H9 (cell line): Measurements from ENCODE around the gene CKB. TPM values are rescaled to one million over a fixed set of nuclear protein-coding genes. Genes with fewer than 3 reads are reported as not detected.

Experiments
- DNase-seq: peaks from one replicate; pipeline ENCODE4 v3.0.0-alpha.2; 2017
- H2AFZ ChIP-seq: one replicate; pipeline ENCODE4 v1.6.1; 2013; ENCODE audit warnings: mild to moderate bottlenecking, low read length, control low read depth, moderate library complexity
- H2AK5ac ChIP-seq: 2 replicates; pipeline ENCODE4 v1.6.1; 2013; ENCODE audit warnings: low read length, control low read depth, mixed read lengths; ENCODE audit not compliant: insufficient read length
- H2BK120ac ChIP-seq: one replicate; pipeline ENCODE4 v1.6.1; 2013; ENCODE audit warnings: low read depth, mild to moderate bottlenecking, low read length, control low read depth, inconsistent platforms; ENCODE audit not compliant: poor library complexity, severe bottlenecking
- H2BK12ac ChIP-seq: 2 replicates; pipeline ENCODE4 v1.6.1; 2013; ENCODE audit warnings: low read length, control low read depth, mixed read lengths, low read depth; ENCODE audit not compliant: insufficient read length
- H2BK15ac ChIP-seq: 2 replicates; pipeline ENCODE4 v1.6.1; 2013; ENCODE audit warnings: low read depth, low read length, control low read depth
- H2BK20ac ChIP-seq: one replicate; pipeline ENCODE4 v1.6.1; 2013; ENCODE audit warnings: low read depth, mild to moderate bottlenecking, low read length, control low read depth, inconsistent platforms; ENCODE audit not compliant: poor library complexity, severe bottlenecking
- H2BK5ac ChIP-seq: 2 replicates; pipeline ENCODE4 v1.6.1; 2013; ENCODE audit warnings: low read length, control low read depth, mixed read lengths; ENCODE audit not compliant: insufficient read length
- H3K14ac ChIP-seq: 2 replicates; pipeline ENCODE4 v1.6.1; 2013; ENCODE audit warnings: low read length, control low read depth; ENCODE audit not compliant: insufficient read depth
- H3K18ac ChIP-seq: 2 replicates; pipeline ENCODE4 v1.6.1; 2013; ENCODE audit warnings: low read depth, mild to moderate bottlenecking, mixed read lengths, low read length, control low read depth; ENCODE audit not compliant: insufficient read length
- H3K23ac ChIP-seq: 2 replicates; pipeline ENCODE4 v1.6.1; 2013; ENCODE audit warnings: low read length, control low read depth, mixed read lengths, low read depth; ENCODE audit not compliant: insufficient read length
- H3K23me2 ChIP-seq: 2 replicates; pipeline ENCODE4 v1.6.1; 2013; ENCODE audit warnings: low read depth, mild to moderate bottlenecking, mixed read lengths, low read length, control low read depth; ENCODE audit not compliant: insufficient read length, poor library complexity, severe bottlenecking
- H3K27ac ChIP-seq: 2 replicates; pipeline ENCODE4 v1.5.1; 2013; ENCODE audit warnings: low read length, control low read depth, mixed read lengths, low read depth; ENCODE audit not compliant: insufficient read length
- H3K27me3 ChIP-seq: 2 replicates; pipeline ENCODE4 v1.6.1; 2013; ENCODE audit warnings: low read length, control low read depth, inconsistent platforms; ENCODE audit not compliant: insufficient read depth
- H3K4ac ChIP-seq: 2 replicates; pipeline ENCODE4 v1.6.1; 2013; ENCODE audit warnings: low read depth, mild to moderate bottlenecking, control low read depth, inconsistent platforms, low read length, moderate library complexity
- H3K4me1 ChIP-seq: 2 replicates; pipeline ENCODE4 v1.6.1; 2013; ENCODE audit warnings: low read length, control low read depth, inconsistent platforms; ENCODE audit not compliant: insufficient read depth
- H3K4me2 ChIP-seq: 2 replicates; pipeline ENCODE4 v1.6.1; 2013; ENCODE audit warnings: low read length, control low read depth, mixed read lengths; ENCODE audit not compliant: insufficient read length, insufficient read depth
- H3K56ac ChIP-seq: 2 replicates; pipeline ENCODE4 v1.6.1; 2013; ENCODE audit warnings: low read depth, mild to moderate bottlenecking, mixed read lengths, low read length, control low read depth; ENCODE audit not compliant: insufficient read length
- H3K79me1 ChIP-seq: 2 replicates; pipeline ENCODE4 v1.6.1; 2013; ENCODE audit warnings: low read depth, mild to moderate bottlenecking, moderate library complexity, low read length, control low read depth, inconsistent platforms; ENCODE audit not compliant: insufficient read depth, poor library complexity, severe bottlenecking
- H3K79me2 ChIP-seq: 2 replicates; pipeline ENCODE4 v1.6.1; 2013; ENCODE audit warnings: low read length, control low read depth, inconsistent platforms; ENCODE audit not compliant: insufficient read depth
- H3K9ac ChIP-seq: 2 replicates; pipeline ENCODE4 v1.6.1; 2013; ENCODE audit warnings: low read length, control low read depth, mixed read lengths; ENCODE audit not compliant: insufficient read length; ENCODE audit errors: extremely low read depth
- H3K9me3 ChIP-seq: one replicate; pipeline ENCODE4 v1.6.1; 2013; ENCODE audit warnings: low read depth, low read length, inconsistent platforms; ENCODE audit not compliant: control insufficient read depth
- H3T11ph ChIP-seq: one replicate; pipeline ENCODE4 v1.6.1; 2013; ENCODE audit warnings: mild to moderate bottlenecking, low read length, control low read depth, inconsistent platforms
- H4K20me1 ChIP-seq: one replicate; pipeline ENCODE4 v1.6.1; 2013; ENCODE audit not compliant: control insufficient read depth, insufficient read length, insufficient read depth
- H4K5ac ChIP-seq: 2 replicates; pipeline ENCODE4 v1.6.1; 2013; ENCODE audit warnings: low read depth, mild to moderate bottlenecking, mixed read lengths, low read length, control low read depth; ENCODE audit not compliant: insufficient read length
- H4K8ac ChIP-seq: replicated peaks from 2 replicates; pipeline ENCODE4 v1.6.1; 2013; ENCODE audit warnings: low read length, control low read depth, mixed read lengths, low read depth; ENCODE audit not compliant: insufficient read length
- H4K91ac ChIP-seq: 2 replicates; pipeline ENCODE4 v1.6.1; 2013; ENCODE audit warnings: low read depth, mild to moderate bottlenecking, moderate library complexity, mixed read lengths, low read length, control low read depth; ENCODE audit not compliant: insufficient read length
- H3K27ac Mint-ChIP-seq, 3 experiments: 2 replicates in 2 of 3; 3 replicates in 1 of 3; pipeline ENCODE4 v1.8.0; 2020 to 2021; ENCODE audit warnings: mixed read lengths in 3 of 3, mild to moderate bottlenecking in 1 of 3, moderate library complexity in 1 of 3
- H3K27me3 Mint-ChIP-seq: 2 replicates; pipeline ENCODE4 v1.8.0; 2021; ENCODE audit warnings: low read depth, mild to moderate bottlenecking, moderate library complexity, mixed read lengths
- H3K36me3 Mint-ChIP-seq, 3 experiments: 2 replicates in 2 of 3; 3 replicates in 1 of 3; pipeline ENCODE4 v1.8.0; 2020 to 2021; ENCODE audit warnings: low read depth in 3 of 3, mixed read lengths in 3 of 3; ENCODE audit not compliant: insufficient read depth in 1 of 3
- H3K4me1 Mint-ChIP-seq, 2 experiments: 2 replicates each; pipeline ENCODE4 v1.8.0; 2020; ENCODE audit warnings: mixed read lengths in 2 of 2
- H3K4me3 Mint-ChIP-seq, 2 experiments: 2 replicates in 1 of 2; 3 replicates in 1 of 2; pipeline ENCODE4 v1.8.0; 2020 to 2021; ENCODE audit warnings: mild to moderate bottlenecking in 2 of 2, mixed read lengths in 2 of 2, moderate library complexity in 1 of 2
- H3K9me3 Mint-ChIP-seq, 2 experiments: 2 replicates in 1 of 2; 3 replicates in 1 of 2; pipeline ENCODE4 v1.8.0; 2020; ENCODE audit warnings: mild to moderate bottlenecking in 2 of 2, mixed read lengths in 2 of 2, moderate library complexity in 1 of 2
- WGBS: extraction: QIAGEN DNeasy Blood & Tissue Kit; methylation state at CpG from one replicate; pipeline ENCODE4 v1.1.7; 2013; ENCODE audit warnings: missing lambda C conversion rate, low lambda C conversion rate, mixed read lengths; ENCODE audit not compliant: insufficient read length; ENCODE audit errors: extremely low coverage; 5-methylcytosine and 5-hydroxymethylcytosine counted together
- total RNA-seq: library from RNA; stranded (reverse); gene quantifications from 2 replicates; pipeline ENCODE4 v1.2.1, GENCODE V29; 2021
- TF ChIP-seq, protein P1 (sequence below): fragments of 200-600 bp; sonication (generic); conservative IDR thresholded peaks from 3 replicates; pipeline ENCODE4 v1.8.0; 2021; ENCODE audit warnings: antibody characterized with exemption, mild to moderate bottlenecking

The CKB gene
- total RNA-seq, 1 experiment from 2014 or later, result 517 TPM

DNA sequence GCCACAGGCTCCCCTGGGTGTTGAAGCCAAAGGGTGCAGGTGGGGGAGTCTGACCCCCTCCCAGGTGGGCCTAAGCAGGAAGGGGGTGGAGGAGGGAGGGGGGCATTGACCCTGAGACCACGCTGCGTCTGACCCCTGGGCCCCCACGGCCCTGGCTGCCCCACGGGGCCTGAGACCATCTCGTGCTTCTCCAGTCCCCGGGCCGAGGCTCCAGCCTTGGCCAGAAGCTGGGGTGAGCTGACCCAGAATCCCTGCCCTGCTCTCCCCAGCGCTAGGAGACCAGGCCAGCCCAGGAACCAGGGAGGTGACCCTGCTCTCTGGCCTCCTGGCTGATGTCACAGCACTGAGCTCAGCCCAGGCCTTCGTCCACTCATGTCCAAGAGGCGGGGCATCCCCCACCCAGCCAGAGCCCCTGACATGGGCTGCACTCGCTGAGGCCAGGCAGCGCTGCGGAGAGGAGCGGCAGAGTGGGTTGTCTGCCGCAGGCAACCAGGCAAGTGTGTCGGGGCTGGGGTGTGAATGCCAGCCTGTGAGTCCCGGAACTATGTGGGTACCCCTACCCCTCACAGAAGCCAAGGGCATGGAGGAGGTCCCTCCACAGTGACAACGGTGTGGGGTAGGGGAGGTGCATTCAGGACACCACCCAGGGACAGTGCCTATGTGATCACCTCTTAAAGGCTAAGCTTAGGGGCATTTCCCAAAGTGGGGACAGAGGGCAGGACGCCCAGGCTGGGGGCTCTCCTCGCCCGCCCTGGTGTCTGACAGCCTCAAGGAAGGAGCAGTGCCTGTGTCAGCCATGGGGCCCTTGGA lies 12.7 kb upstream of the CKB start:
- Histone ChIP-seq H2BK20ac (no peak overlapping the region), H4K5ac (no peak overlapping the region), H4K8ac (no peak overlapping the region), H3K56ac (no peak overlapping the region), H3K9me3 (no peaks in the 10 kb centered on the region), H3K4ac (no peak overlapping the region), H3K23me2 (no peaks in the 10 kb centered on the region), H3K27me3 (no peaks in the 10 kb centered on the region), H3K4me1 (no peaks in the 10 kb centered on the region), H3K79me1 (peaks cover 4% of the 10 kb centered on the region), H3K79me2 (peaks cover 1% of the 10 kb centered on the region; the same call in 1 of the 2 replicates), H4K20me1 (peaks cover 4% of the 10 kb centered on the region), H4K91ac (no peak overlapping the region), H3K4me2 (no peak overlapping the region), H3K27ac (no peak overlapping the region), H2AFZ (no peak overlapping the region), H2AK5ac (no peak overlapping the region), H2BK12ac (no peak overlapping the region), H3K9ac (no peak overlapping the region), H2BK5ac (no peak overlapping the region), H3K14ac (no peak overlapping the region), H3K23ac (no peak overlapping the region), H3K18ac (no peak overlapping the region), H2BK120ac (no peak overlapping the region), H3T11ph (no peak overlapping the region), H2BK15ac (no peak overlapping the region)
- no peak for DNase-seq
- no peak overlapping the region for H3K27ac Mint-ChIP-seq
- no peak overlapping the region for H3K4me3 Mint-ChIP-seq
- no CpG with 5 or more reads among the region's 21 CpGs for whole genome bisulfite sequencing
- peaks cover 3 to 6% of the 10 kb centered on the region in 2 experiments for H3K4me1 Mint-ChIP-seq
- H3K36me3 Mint-ChIP-seq, result peaks cover 0 to 8% (median 4%) of the 10 kb centered on the region in 3 experiments; a peak in 4 of 7 replicates
- TF ChIP-seq, protein P1, sequence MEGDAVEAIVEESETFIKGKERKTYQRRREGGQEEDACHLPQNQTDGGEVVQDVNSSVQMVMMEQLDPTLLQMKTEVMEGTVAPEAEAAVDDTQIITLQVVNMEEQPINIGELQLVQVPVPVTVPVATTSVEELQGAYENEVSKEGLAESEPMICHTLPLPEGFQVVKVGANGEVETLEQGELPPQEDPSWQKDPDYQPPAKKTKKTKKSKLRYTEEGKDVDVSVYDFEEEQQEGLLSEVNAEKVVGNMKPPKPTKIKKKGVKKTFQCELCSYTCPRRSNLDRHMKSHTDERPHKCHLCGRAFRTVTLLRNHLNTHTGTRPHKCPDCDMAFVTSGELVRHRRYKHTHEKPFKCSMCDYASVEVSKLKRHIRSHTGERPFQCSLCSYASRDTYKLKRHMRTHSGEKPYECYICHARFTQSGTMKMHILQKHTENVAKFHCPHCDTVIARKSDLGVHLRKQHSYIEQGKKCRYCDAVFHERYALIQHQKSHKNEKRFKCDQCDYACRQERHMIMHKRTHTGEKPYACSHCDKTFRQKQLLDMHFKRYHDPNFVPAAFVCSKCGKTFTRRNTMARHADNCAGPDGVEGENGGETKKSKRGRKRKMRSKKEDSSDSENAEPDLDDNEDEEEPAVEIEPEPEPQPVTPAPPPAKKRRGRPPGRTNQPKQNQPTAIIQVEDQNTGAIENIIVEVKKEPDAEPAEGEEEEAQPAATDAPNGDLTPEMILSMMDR, result no peak
- peaks cover 11% of the 10 kb centered on the region for H3K27me3 Mint-ChIP-seq
- H3K9me3 Mint-ChIP-seq, result no peaks in the 10 kb centered on the region
